ENCODE measurements around the gene BCAS1. TPM values are rescaled to one million over a fixed set of nuclear protein-coding genes. Genes with fewer than 3 reads are reported as not detected.

Gene BCAS1
- polyA plus RNA-seq, 1 of the 3 experiments (the other 2 are of a cell fraction), result not detected

- no peak for DNase-seq
- TF ChIP-seq NRF1 (IDR thresholded peaks at IDR 0.05; ENCODE audit: low read depth, low read length), result no peak
- TF ChIP-seq CHD2 (IDR thresholded peaks at IDR 0.05; ENCODE audit: low read length, partially characterized antibody), result no peak
- TF ChIP-seq FOXJ3 (CRISPR knock-in tag; IDR thresholded peaks at IDR 0.05), result no peak
- no peak for TF ChIP-seq TEAD4 (IDR thresholded peaks at IDR 0.05; ENCODE audit: borderline replicate concordance, insufficient read depth)
- no peak for TF ChIP-seq RXRA (IDR thresholded peaks at IDR 0.05; ENCODE audit: borderline replicate concordance, low read depth)
- TF ChIP-seq, protein P1, sequence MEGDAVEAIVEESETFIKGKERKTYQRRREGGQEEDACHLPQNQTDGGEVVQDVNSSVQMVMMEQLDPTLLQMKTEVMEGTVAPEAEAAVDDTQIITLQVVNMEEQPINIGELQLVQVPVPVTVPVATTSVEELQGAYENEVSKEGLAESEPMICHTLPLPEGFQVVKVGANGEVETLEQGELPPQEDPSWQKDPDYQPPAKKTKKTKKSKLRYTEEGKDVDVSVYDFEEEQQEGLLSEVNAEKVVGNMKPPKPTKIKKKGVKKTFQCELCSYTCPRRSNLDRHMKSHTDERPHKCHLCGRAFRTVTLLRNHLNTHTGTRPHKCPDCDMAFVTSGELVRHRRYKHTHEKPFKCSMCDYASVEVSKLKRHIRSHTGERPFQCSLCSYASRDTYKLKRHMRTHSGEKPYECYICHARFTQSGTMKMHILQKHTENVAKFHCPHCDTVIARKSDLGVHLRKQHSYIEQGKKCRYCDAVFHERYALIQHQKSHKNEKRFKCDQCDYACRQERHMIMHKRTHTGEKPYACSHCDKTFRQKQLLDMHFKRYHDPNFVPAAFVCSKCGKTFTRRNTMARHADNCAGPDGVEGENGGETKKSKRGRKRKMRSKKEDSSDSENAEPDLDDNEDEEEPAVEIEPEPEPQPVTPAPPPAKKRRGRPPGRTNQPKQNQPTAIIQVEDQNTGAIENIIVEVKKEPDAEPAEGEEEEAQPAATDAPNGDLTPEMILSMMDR (IDR thresholded peaks at IDR 0.05), result no peak
- no peak for TF ChIP-seq GABPA (IDR thresholded peaks at IDR 0.05; ENCODE audit: low read depth)
- TF ChIP-seq RCOR1 (IDR thresholded peaks at IDR 0.05; ENCODE audit: low read length), result no peak
- Histone ChIP-seq H3K4me2 (no peak overlapping the region), H2AFZ (ENCODE audit: low read depth) (no peak overlapping the region), H3F3A (replicated peaks; ENCODE audit: insufficient read depth) (peaks cover 21% of the 10 kb centered on the region), H3K4me3 (ENCODE audit: low read depth in 2 of 2, low read length in 1 of 2) (no peak overlapping the region), H3K27me3 (ENCODE audit: insufficient read depth) (no peaks in the 10 kb centered on the region), H4K20me1 (ENCODE audit: insufficient read depth) (no peaks in the 10 kb centered on the region), H3K9me2 (no peaks in the 10 kb centered on the region), H3K4me1 (ENCODE audit: control insufficient read depth in 1 of 2, insufficient read depth in 2 of 2, low read depth in 1 of 2, low read length in 1 of 2) (peaks cover 18 to 37% of the 10 kb centered on the region in 2 experiments), H3K9me3 (no peaks in the 10 kb centered on the region), H3K36me3 (replicated peaks in 1 of 2; ENCODE audit: control insufficient read depth in 1 of 2, insufficient read depth in 2 of 2, low read length in 1 of 2) (no peaks in the 10 kb centered on the region), H3K27ac (ENCODE audit: low read depth in 2 of 2, low read length in 1 of 2) (no peak overlapping the region), H3K79me2 (ENCODE audit: insufficient read depth) (no peaks in the 10 kb centered on the region), H3K9ac (no peak overlapping the region)
- ChIA-PET CTCF (interaction anchor here (1.0 to 2.3 kb wide), 6 partner anchors 9 to 117 kb away, joined by 3 to 9 read pairs (median 4); no protein-coding TSS in a partner anchor), POLR2A (no interaction called here)
- WGBS (ENCODE audit: low lambda C conversion rate), result 88% methylated on average over 2 of the region's 2 CpGs
Observed at GRCh38 chr20:53945478-53945877, 124.9 kb downstream of the BCAS1 start.

- H3K27ac ChIP-seq (ENCODE audit: low read depth in 2 of 2, low read length in 1 of 2), result no peak overlapping the region
- no peaks in the 10 kb centered on the region for H4K20me1 ChIP-seq (ENCODE audit: insufficient read depth)
- no peaks in the 10 kb centered on the region for H3K9me2 ChIP-seq
- DNase-seq, result no peak
- no peak overlapping the region for H3K9ac ChIP-seq
- no peaks in the 10 kb centered on the region for H3K36me3 ChIP-seq (replicated peaks in 1 of 2; ENCODE audit: control insufficient read depth in 1 of 2, insufficient read depth in 2 of 2, low read length in 1 of 2)
- ChIA-PET POLR2A (no interaction called here), CTCF (interaction anchor here (0.8 to 2.3 kb wide), 14 partner anchors 10 to 397 kb away, joined by 3 to 9 read pairs (median 3); no protein-coding TSS in a partner anchor)
- no peak overlapping the region for H3K4me2 ChIP-seq
- H2AFZ ChIP-seq (ENCODE audit: low read depth), result no peak overlapping the region
- no peaks in the 10 kb centered on the region for H3K79me2 ChIP-seq (ENCODE audit: insufficient read depth)
- no peak overlapping the region for H3K4me3 ChIP-seq (ENCODE audit: low read depth in 2 of 2, low read length in 1 of 2)
- TF ChIP-seq RXRA (IDR thresholded peaks at IDR 0.05; ENCODE audit: borderline replicate concordance, low read depth) (no peak), NFIC (IDR thresholded peaks at IDR 0.05; ENCODE audit: borderline replicate concordance) (no peak), SIN3A (IDR thresholded peaks at IDR 0.05; ENCODE audit: borderline replicate concordance, low read depth, low read length) (no peak), MAX (IDR thresholded peaks at IDR 0.05; ENCODE audit: low read depth) (no peak), TEAD4 (IDR thresholded peaks at IDR 0.05; ENCODE audit: borderline replicate concordance, insufficient read depth) (no peak), TCF12 (IDR thresholded peaks at IDR 0.05) (no peak), ELF1 (IDR thresholded peaks at IDR 0.05) (no peak), ZBTB33 (IDR thresholded peaks at IDR 0.05; ENCODE audit: borderline replicate concordance, low read depth) (no peak), RCOR1 (IDR thresholded peaks at IDR 0.05; ENCODE audit: low read length) (no peak), REST (IDR thresholded peaks at IDR 0.05; ENCODE audit: low read depth, low read length) (no peak), TAF1 (IDR thresholded peaks at IDR 0.05; ENCODE audit: borderline replicate concordance, low read depth, low read length) (no peak), FOSL2 (IDR thresholded peaks at IDR 0.05; ENCODE audit: borderline replicate concordance, low read depth) (no peak), MEF2A (IDR thresholded peaks at IDR 0.05; ENCODE audit: borderline replicate concordance, low read depth) (no peak)
- peaks cover 18 to 35% of the 10 kb centered on the region in 2 experiments for H3K4me1 ChIP-seq (ENCODE audit: control insufficient read depth in 1 of 2, insufficient read depth in 2 of 2, low read depth in 1 of 2, low read length in 1 of 2)
- H3F3A ChIP-seq (replicated peaks; ENCODE audit: insufficient read depth), result peaks cover 25% of the 10 kb centered on the region
- no peaks in the 10 kb centered on the region for H3K27me3 ChIP-seq (ENCODE audit: insufficient read depth)
- no peaks in the 10 kb centered on the region for H3K9me3 ChIP-seq
- 91% methylated on average over 7 of the region's 7 CpGs for WGBS (ENCODE audit: low lambda C conversion rate)
Observed at GRCh38 chr20:53944796-53945195, 125.6 kb downstream of the BCAS1 start.

All from SK-N-SH (cell line).